ENCODE results near the gene FBXL7.

DNA sequence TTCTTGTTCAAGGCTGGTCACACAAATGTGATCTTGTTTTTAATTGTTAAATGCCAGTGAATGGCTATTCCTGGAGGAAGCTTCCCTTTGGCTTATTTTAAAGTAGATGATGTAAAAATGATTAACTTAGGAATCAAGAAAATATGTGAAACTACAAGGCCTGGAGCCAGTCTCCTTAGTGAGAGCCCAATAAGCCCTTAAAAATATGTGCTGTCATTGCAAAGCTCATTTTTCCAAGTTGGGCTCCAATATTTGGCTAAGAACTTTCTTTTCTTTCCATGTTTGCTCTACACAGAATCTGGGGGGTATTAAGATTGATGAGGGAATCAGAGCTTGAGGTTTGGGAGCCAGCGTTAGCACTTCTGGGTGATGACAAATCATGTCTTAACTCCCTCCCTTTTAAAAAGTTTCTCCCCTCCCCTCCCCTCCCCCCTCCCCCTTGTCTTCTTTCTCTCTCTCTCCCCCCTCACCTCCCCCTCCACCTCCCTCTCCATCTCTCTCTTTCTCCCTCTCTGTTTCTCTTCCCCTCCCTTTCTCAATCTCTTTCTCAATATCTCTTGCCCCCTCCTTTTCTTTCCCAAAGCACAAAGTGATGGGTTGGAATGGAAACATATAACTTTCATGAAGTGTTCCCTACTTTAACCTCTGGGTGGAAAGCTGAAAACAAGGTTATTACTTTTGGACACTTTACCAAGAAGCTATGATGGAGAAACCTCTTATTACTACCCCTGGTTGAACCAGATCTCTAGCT lies 86.0 kb downstream of the FBXL7 start:
- TF ChIP-seq, protein P1, sequence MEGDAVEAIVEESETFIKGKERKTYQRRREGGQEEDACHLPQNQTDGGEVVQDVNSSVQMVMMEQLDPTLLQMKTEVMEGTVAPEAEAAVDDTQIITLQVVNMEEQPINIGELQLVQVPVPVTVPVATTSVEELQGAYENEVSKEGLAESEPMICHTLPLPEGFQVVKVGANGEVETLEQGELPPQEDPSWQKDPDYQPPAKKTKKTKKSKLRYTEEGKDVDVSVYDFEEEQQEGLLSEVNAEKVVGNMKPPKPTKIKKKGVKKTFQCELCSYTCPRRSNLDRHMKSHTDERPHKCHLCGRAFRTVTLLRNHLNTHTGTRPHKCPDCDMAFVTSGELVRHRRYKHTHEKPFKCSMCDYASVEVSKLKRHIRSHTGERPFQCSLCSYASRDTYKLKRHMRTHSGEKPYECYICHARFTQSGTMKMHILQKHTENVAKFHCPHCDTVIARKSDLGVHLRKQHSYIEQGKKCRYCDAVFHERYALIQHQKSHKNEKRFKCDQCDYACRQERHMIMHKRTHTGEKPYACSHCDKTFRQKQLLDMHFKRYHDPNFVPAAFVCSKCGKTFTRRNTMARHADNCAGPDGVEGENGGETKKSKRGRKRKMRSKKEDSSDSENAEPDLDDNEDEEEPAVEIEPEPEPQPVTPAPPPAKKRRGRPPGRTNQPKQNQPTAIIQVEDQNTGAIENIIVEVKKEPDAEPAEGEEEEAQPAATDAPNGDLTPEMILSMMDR (IDR thresholded peaks at IDR 0.05): no peak
- TF ChIP-seq POLR2A (IDR thresholded peaks at IDR 0.05): no peak

Data from right lobe of liver (tissue), 4 donors.